Sigmoid colon (tissue), 4 donors: ENCODE data around the gene IFNGR1.

ENCODE experiments used
- CTCF ChIP-seq, 4 experiments: fragments of 450-650 bp in 3 of 4; fragments of 200-600 bp in 1 of 4; IDR thresholded peaks; one replicate each; pipeline ENCODE4 v1.5.1; 2016 to 2019; ENCODE audit warnings: antibody characterized with exemption in 4 of 4, mild to moderate bottlenecking in 3 of 4, moderate library complexity in 2 of 4
- EP300 ChIP-seq, 4 donors: sonication (generic); formaldehyde crosslinking; IDR thresholded peaks; one replicate each; pipeline ENCODE4 v1.6.1; 2017; ENCODE audit warnings: antibody characterized with exemption in 4 of 4
- POLR2A ChIP-seq, 2 donors: fragments of 450-650 bp; IDR thresholded peaks; one replicate each; pipeline ENCODE4 v1.6.1; 2016; ENCODE audit warnings: antibody characterized with exemption in 2 of 2, mild to moderate bottlenecking in 2 of 2, moderate library complexity in 2 of 2
- POLR2AphosphoS5 ChIP-seq, 4 donors: sonication (generic); formaldehyde crosslinking; IDR thresholded peaks; one replicate each; pipeline ENCODE4 v1.6.1; 2017; ENCODE audit warnings: antibody characterized with exemption in 4 of 4

- TF ChIP-seq CTCF (IDR thresholded peaks at IDR 0.05) (no peak), EP300 (IDR thresholded peaks at IDR 0.05) (no peak), POLR2A (IDR thresholded peaks at IDR 0.05) (no peak), POLR2AphosphoS5 (IDR thresholded peaks at IDR 0.05) (no peak)
These were observed 47.1 kb upstream of the IFNGR1 start for GRCh38 chr6:137266309-137266586.
